GM10266 (cell line): ENCODE data around the gene TDP1.

Source experiments
- DNase-seq: peaks from one replicate; pipeline ENCODE4 v3.0.0; 2012; ENCODE audit errors: extremely low spot score
- CTCF ChIP-seq: IDR thresholded peaks from 2 replicates; pipeline ENCODE4 v1.5.1; 2012; ENCODE audit warnings: mild to moderate bottlenecking, low read depth; ENCODE audit not compliant: control insufficient read depth, insufficient read depth; ENCODE audit errors: missing control alignments

The TDP1 gene

DNA sequence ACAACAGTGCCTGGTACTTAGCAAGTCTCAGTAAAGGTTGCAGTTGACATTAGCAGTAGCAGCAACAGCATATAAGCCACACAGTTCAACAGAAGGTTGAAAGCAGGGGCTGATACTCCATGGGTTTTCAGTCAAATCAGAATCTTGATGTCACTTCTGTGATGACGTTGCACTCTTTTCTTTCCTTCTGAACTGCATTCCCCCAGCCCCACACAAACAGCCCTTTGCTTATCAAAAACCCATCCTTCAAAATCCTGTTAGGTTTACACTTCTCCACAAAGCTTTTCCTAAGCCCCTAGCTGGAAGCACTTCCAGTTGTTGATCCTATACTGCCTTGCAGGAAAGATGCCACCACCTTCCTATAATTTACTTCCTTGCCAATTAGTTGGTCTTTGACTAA, 72.1 kb downstream of the TDP1 start:
- no peak for TF ChIP-seq CTCF
- no peak for DNase-seq

DNA sequence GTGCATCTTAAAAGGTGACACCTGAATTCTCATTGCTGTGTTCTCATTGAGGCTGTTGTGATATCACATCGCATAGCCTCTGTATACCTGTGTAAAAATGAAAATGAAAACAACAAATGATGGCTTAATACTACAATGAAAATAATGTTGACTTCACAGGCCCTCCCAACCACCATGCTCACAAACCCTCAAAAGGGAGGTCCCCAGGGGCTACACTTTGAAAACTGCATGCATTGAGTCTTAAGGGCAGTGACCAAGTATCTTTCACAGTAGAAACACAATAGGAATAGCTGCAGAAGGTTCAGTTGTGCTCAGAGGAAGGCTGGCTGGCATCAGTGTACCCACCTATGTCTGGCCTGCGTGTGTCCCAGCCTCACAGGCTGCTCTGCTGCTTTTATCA, 78.4 kb downstream of the TDP1 start:
- DNase-seq = no peak
- no peak for TF ChIP-seq CTCF

- no peak for TF ChIP-seq CTCF
- no peak for DNase-seq
Observed at GRCh38 chr14:90034835-90035525, 79.3 kb downstream of the TDP1 start.

- no peak for DNase-seq
- TF ChIP-seq CTCF = no peak
Observed at GRCh38 chr14:90039253-90040010, 83.7 kb downstream of the TDP1 start.

DNA sequence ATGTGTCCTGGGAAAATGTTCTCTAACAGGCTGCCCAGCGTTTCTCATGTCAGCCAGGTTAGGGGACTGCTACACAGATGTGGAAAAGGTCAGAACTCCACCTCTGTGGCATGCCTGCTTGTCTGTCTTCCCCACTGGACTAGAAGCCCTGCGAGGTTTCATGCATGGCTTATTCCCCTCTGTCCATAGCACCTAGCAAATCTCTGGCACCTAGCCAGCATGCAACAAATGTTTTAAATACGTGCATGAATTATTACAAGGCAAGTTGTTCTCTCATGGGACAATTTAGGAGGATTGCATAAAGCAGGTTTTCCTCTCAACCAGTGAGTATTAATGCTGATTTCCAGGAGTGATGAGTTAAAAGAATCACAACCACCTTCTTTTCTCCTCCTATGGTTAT, 84.7 kb downstream of the TDP1 start:
- DNase-seq = no peak

GRCh38 chr14:90042496-90043252, 86.9 kb downstream of the TDP1 start:
- TF ChIP-seq CTCF = no peak
- DNase-seq = no peak

More for the DNA sequence above, 84.7 kb downstream of the TDP1 start:
- TF ChIP-seq CTCF = no peak

DNA sequence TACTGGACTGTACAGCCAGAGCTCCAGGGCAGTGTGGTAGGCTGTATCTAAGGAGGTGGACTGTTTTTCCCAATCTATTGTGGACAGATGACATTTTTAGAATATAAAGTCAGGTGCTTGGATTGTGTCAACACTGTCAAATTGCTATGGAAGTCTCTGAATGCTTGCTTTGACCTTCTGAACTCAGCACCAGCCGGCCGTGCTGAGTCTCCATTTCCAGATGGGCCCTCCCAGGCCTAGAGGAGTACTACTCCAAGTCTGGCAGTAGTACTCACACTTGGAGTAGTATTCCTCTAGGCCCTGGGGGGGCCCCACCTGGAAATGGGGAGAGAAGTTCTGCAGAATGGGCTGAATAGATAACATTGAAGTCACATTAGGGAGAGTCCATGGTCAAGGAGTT, 89.9 kb downstream of the TDP1 start:
- no peak for TF ChIP-seq CTCF

More for the DNA sequence above, 89.9 kb downstream of the TDP1 start:
- DNase-seq = no peak
